AG09309 (cell line): ENCODE data around the gene GATC.

Experiments
- DNase-seq: peaks from one replicate; pipeline ENCODE4 v3.0.0-alpha.2; 2010; ENCODE audit warnings: low read depth
- H3K4me3 ChIP-seq: 2 replicates; pipeline ENCODE4 v1.5.1; 2011; ENCODE audit warnings: mild to moderate bottlenecking, low read depth, low read length, moderate library complexity; ENCODE audit not compliant: control insufficient read depth
- TF ChIP-seq, protein P1 (sequence below): IDR thresholded peaks from 2 replicates; pipeline ENCODE4 v1.5.1; 2011; ENCODE audit warnings: mild to moderate bottlenecking, low read depth, low read length, inconsistent platforms; ENCODE audit not compliant: insufficient read depth, control insufficient read depth; ENCODE audit errors: missing control alignments

GATC gene

GRCh38 chr12:120406069-120406468, 40.2 kb upstream of the GATC start:
- TF ChIP-seq, protein P1, sequence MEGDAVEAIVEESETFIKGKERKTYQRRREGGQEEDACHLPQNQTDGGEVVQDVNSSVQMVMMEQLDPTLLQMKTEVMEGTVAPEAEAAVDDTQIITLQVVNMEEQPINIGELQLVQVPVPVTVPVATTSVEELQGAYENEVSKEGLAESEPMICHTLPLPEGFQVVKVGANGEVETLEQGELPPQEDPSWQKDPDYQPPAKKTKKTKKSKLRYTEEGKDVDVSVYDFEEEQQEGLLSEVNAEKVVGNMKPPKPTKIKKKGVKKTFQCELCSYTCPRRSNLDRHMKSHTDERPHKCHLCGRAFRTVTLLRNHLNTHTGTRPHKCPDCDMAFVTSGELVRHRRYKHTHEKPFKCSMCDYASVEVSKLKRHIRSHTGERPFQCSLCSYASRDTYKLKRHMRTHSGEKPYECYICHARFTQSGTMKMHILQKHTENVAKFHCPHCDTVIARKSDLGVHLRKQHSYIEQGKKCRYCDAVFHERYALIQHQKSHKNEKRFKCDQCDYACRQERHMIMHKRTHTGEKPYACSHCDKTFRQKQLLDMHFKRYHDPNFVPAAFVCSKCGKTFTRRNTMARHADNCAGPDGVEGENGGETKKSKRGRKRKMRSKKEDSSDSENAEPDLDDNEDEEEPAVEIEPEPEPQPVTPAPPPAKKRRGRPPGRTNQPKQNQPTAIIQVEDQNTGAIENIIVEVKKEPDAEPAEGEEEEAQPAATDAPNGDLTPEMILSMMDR: no peak
- H3K4me3 ChIP-seq: no peak overlapping the region
- DNase-seq: no peak

GRCh38 chr12:120406553-120406952, 39.7 kb upstream of the GATC start:
- no peak for DNase-seq
- no peak overlapping the region for H3K4me3 ChIP-seq
- TF ChIP-seq, protein P1: no peak

GRCh38 chr12:120408771-120409170, 37.5 kb upstream of the GATC start:
- DNase-seq: no peak
- TF ChIP-seq, protein P1: no peak
- H3K4me3 ChIP-seq: no peak overlapping the region

DNA sequence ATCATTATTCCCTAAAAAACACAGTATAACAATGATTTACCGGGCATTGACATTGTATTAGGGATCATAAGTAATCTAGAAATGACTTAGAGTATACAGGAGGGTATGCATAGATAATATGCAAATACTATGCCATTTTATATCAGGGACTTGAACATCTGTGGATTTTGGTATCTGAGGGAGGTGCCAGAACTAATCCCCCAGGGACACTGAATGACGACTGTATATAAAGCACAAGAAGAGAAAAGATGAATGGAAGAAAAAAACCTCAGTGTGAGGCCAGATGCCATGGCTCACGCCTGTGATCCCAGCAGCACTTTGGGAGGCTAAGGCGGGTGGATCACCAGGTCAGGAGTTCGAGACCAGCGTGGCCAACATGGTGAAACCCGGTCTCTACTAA, 33.8 kb upstream of the GATC start:
- TF ChIP-seq, protein P1: no peak
- no peak for DNase-seq
- H3K4me3 ChIP-seq: no peak overlapping the region

GRCh38 chr12:120413901-120414695, 32.1 kb upstream of the GATC start:
- no peak overlapping the region for H3K4me3 ChIP-seq
- DNase-seq: no peak

GRCh38 chr12:120416490-120417216, 29.6 kb upstream of the GATC start:
- DNase-seq: no peak
- no peak overlapping the region for H3K4me3 ChIP-seq
- TF ChIP-seq, protein P1: no peak

More at GRCh38 chr12:120413901-120414695, 32.1 kb upstream of the GATC start:
- TF ChIP-seq, protein P1: no peak
